Muscle of leg (tissue), 11 donors: ENCODE results near the gene CES1. TPM values are rescaled to one million over a fixed set of nuclear protein-coding genes. Genes with fewer than 3 reads are reported as not detected.
"Not testable (repeated sequence)": the region's sequence is repeated elsewhere in the genome, so short reads cannot be mapped to it uniquely, and the experiment has no call there.

Source experiments
- DNase-seq: peaks from one replicate; pipeline ENCODE4 v3.0.0; 2013
- H3K27ac ChIP-seq: one replicate; pipeline ENCODE4 v1.5.1; 2013; ENCODE audit warnings: mild to moderate bottlenecking, low read length, control low read depth
- H3K27me3 ChIP-seq: one replicate; pipeline ENCODE4 v1.6.1; 2013; ENCODE audit warnings: low read length; ENCODE audit not compliant: control insufficient read depth, insufficient read depth
- H3K36me3 ChIP-seq: one replicate; pipeline ENCODE4 v1.6.1; 2013; ENCODE audit warnings: low read length; ENCODE audit not compliant: control insufficient read depth, insufficient read depth
- H3K4me1 ChIP-seq: one replicate; pipeline ENCODE4 v1.6.1; 2013; ENCODE audit warnings: low read length; ENCODE audit not compliant: control insufficient read depth, insufficient read depth
- H3K4me3 ChIP-seq: one replicate; pipeline ENCODE4 v1.5.1; 2013; ENCODE audit warnings: low read length, control low read depth
- H3K9me3 ChIP-seq: replicated peaks from 2 replicates; pipeline ENCODE4 v1.6.1; 2013; ENCODE audit warnings: low read depth, low read length; ENCODE audit not compliant: control insufficient read depth
- WGBS: methylation state at CpG from one replicate; pipeline ENCODE4 v1.1.5; 2013; ENCODE audit warnings: missing lambda C conversion rate; ENCODE audit not compliant: insufficient coverage; 5-methylcytosine and 5-hydroxymethylcytosine counted together
- polyA plus RNA-seq, 8 donors: library from polyadenylated mRNA; unstranded; fragments of 120-200 nt; gene quantifications; one replicate each; pipeline versions ENCODE4 v1.2.1 to v1.2.3, GENCODE V29; 2013; ENCODE audit warnings: inconsistent platforms in 1 of 8, low replicate concordance in 1 of 8; ENCODE audit not compliant: insufficient read length in 8 of 8, insufficient read depth in 1 of 8
- total RNA-seq: library from RNA; stranded (reverse); fragments of 120-200 nt; gene quantifications from one replicate; pipeline ENCODE4 v1.2.4, GENCODE V29; 2013

The CES1 gene
- total and polyA plus RNA-seq, 9 donors, result 0.22 to 6.2 (median 0.57) TPM

- H3K36me3 ChIP-seq, H3K9me3 ChIP-seq, DNase-seq, H3K4me1 ChIP-seq, H3K4me3 ChIP-seq, H3K27me3 ChIP-seq, H3K27ac ChIP-seq: not testable (repeated sequence)
- WGBS, result no CpG with 5 or more reads among the region's 6 CpGs
These were observed 27.8 kb downstream of the CES1 start for GRCh38 chr16:55805104-55805503.

GRCh38 chr16:55803681-55804080, 29.2 kb downstream of the CES1 start:
- not testable (repeated sequence) for H3K27ac ChIP-seq, H3K36me3 ChIP-seq, DNase-seq, H3K9me3 ChIP-seq, H3K4me1 ChIP-seq, H3K4me3 ChIP-seq, H3K27me3 ChIP-seq
- no CpG with 5 or more reads among the region's 8 CpGs for WGBS

- no CpG with 5 or more reads among the region's 11 CpGs for WGBS
- not testable (repeated sequence) for H3K4me3 ChIP-seq, H3K36me3 ChIP-seq, H3K27ac ChIP-seq, H3K9me3 ChIP-seq, DNase-seq, H3K27me3 ChIP-seq, H3K4me1 ChIP-seq
These were observed 39.9 kb downstream of the CES1 start for GRCh38 chr16:55792934-55793374.

GRCh38 chr16:55791512-55791911, 41.4 kb downstream of the CES1 start:
- no CpG with 5 or more reads among the region's 6 CpGs for WGBS
- H3K27me3 ChIP-seq, H3K4me3 ChIP-seq, H3K27ac ChIP-seq, DNase-seq, H3K36me3 ChIP-seq, H3K9me3 ChIP-seq, H3K4me1 ChIP-seq: not testable (repeated sequence)

- not testable (repeated sequence) for H3K9me3 ChIP-seq, H3K27me3 ChIP-seq, H3K27ac ChIP-seq, H3K36me3 ChIP-seq, H3K4me3 ChIP-seq, DNase-seq, H3K4me1 ChIP-seq
- no CpG with 5 or more reads among the region's 7 CpGs for WGBS
These were observed 42.7 kb downstream of the CES1 start for GRCh38 chr16:55790240-55790639.

GRCh38 chr16:55782793-55783091, 50.2 kb downstream of the CES1 start:
- not testable (repeated sequence) for H3K9me3 ChIP-seq, H3K27ac ChIP-seq, H3K4me1 ChIP-seq, H3K27me3 ChIP-seq, H3K4me3 ChIP-seq, H3K36me3 ChIP-seq, DNase-seq
- no CpG with 5 or more reads among the region's 6 CpGs for WGBS

- H3K4me3 ChIP-seq, H3K27me3 ChIP-seq, H3K27ac ChIP-seq, H3K4me1 ChIP-seq, H3K9me3 ChIP-seq, DNase-seq, H3K36me3 ChIP-seq: not testable (repeated sequence)
- WGBS, result no CpG with 5 or more reads among the region's 6 CpGs
These were observed 50.7 kb downstream of the CES1 start for GRCh38 chr16:55782091-55782792.

- not testable (repeated sequence) for H3K4me1 ChIP-seq, H3K27me3 ChIP-seq, H3K9me3 ChIP-seq, H3K36me3 ChIP-seq, H3K4me3 ChIP-seq, H3K27ac ChIP-seq, DNase-seq
- 89% methylated on average over 7 of the region's 8 CpGs for WGBS
These were observed 51.4 kb downstream of the CES1 start for GRCh38 chr16:55781456-55781855.

- not testable (repeated sequence) for H3K9me3 ChIP-seq, H3K4me3 ChIP-seq, H3K36me3 ChIP-seq, H3K4me1 ChIP-seq, DNase-seq, H3K27me3 ChIP-seq, H3K27ac ChIP-seq
- 60% methylated on average over 1 of the region's 4 CpGs for WGBS
These were observed 52.8 kb downstream of the CES1 start for GRCh38 chr16:55780095-55780407.

GRCh38 chr16:55779402-55780094, 53.3 kb downstream of the CES1 start:
- Histone ChIP-seq H3K4me1 (no peaks in the 10 kb centered on the region), H3K4me3 (no peak overlapping the region), H3K36me3 (no peaks in the 10 kb centered on the region), H3K9me3 (no peaks in the 10 kb centered on the region), H3K27me3 (no peaks in the 10 kb centered on the region), H3K27ac (no peak overlapping the region)
- DNase-seq, result no peak
- WGBS, result 54% methylated on average over 3 of the region's 7 CpGs

- DNase-seq, result no peak
These were observed 54.1 kb downstream of the CES1 start for GRCh38 chr16:55778757-55779156.

More at GRCh38 chr16:55778757-55779156, 54.1 kb downstream of the CES1 start:
- Histone ChIP-seq H3K27ac (no peak overlapping the region), H3K4me1 (no peaks in the 10 kb centered on the region), H3K9me3 (no peaks in the 10 kb centered on the region), H3K36me3 (no peaks in the 10 kb centered on the region), H3K27me3 (no peaks in the 10 kb centered on the region), H3K4me3 (no peak overlapping the region)
- no CpG with 5 or more reads among the region's 2 CpGs for WGBS
